ENCODE results near the gene GRM6.

- TF ChIP-seq CTCF (IDR thresholded peaks at IDR 0.05) (no peak), POLR2A (IDR thresholded peaks at IDR 0.05) (no peak)
Measured at GRCh38 chr5:178993236-178993765, 1.8 kb downstream of the GRM6 start.

Measured in adrenal gland (tissue), 5 donors.